DOHH2 (cell line): ENCODE measurements around the gene RAD23B.

ENCODE experiments used
- EZH2phosphoT487 ChIP-seq: fragments of 200-600 bp; sonication (generic); IDR thresholded peaks from 2 replicates; pipeline ENCODE4 v1.6.1; 2017; ENCODE audit warnings: borderline replicate concordance, mild to moderate bottlenecking, antibody characterized with exemption, low read length, moderate library complexity, mixed read lengths
- TF ChIP-seq, protein P1 (sequence below): fragments of 200-600 bp; sonication (generic); IDR thresholded peaks from one replicate; pipeline ENCODE4 v1.5.1; 2014; ENCODE audit warnings: antibody characterized with exemption, mild to moderate bottlenecking, low read depth, low read length; ENCODE audit not compliant: poor library complexity, severe bottlenecking

DNA sequence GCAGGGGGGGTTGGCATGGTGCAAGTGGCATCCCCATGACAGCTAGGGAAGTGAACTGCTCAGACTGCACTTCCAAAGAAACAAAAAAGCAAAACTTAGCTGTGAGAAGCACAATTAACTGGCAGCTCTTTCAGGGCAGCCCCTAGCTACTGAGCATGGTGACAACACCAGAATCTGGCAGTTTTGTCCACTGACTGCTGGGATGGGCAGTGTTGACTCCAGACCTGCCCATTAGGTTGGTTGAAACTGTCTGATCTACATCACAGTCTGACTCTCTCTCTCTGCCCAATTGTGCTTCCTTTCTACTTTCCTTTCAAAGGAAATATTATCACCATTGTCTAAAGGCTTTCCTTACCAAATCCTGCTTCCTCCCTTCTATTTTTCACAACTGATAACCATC, 12.5 kb upstream of the RAD23B start:
- TF ChIP-seq, protein P1, sequence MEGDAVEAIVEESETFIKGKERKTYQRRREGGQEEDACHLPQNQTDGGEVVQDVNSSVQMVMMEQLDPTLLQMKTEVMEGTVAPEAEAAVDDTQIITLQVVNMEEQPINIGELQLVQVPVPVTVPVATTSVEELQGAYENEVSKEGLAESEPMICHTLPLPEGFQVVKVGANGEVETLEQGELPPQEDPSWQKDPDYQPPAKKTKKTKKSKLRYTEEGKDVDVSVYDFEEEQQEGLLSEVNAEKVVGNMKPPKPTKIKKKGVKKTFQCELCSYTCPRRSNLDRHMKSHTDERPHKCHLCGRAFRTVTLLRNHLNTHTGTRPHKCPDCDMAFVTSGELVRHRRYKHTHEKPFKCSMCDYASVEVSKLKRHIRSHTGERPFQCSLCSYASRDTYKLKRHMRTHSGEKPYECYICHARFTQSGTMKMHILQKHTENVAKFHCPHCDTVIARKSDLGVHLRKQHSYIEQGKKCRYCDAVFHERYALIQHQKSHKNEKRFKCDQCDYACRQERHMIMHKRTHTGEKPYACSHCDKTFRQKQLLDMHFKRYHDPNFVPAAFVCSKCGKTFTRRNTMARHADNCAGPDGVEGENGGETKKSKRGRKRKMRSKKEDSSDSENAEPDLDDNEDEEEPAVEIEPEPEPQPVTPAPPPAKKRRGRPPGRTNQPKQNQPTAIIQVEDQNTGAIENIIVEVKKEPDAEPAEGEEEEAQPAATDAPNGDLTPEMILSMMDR, result no peak
- TF ChIP-seq EZH2phosphoT487, result no peak
